Activated gamma-delta T cell treated with anti-CD3 and anti-CD28 coated beads, Interleukin-2, amount 50 U/mL, for 16 hours (primary cell): Measurements from ENCODE around the gene ANKS6.

Experiments used
- DNase-seq: peaks from one replicate; pipeline ENCODE4 v3.0.0-alpha.2; 2020; ENCODE audit warnings: low read depth

Gene ANKS6

DNA sequence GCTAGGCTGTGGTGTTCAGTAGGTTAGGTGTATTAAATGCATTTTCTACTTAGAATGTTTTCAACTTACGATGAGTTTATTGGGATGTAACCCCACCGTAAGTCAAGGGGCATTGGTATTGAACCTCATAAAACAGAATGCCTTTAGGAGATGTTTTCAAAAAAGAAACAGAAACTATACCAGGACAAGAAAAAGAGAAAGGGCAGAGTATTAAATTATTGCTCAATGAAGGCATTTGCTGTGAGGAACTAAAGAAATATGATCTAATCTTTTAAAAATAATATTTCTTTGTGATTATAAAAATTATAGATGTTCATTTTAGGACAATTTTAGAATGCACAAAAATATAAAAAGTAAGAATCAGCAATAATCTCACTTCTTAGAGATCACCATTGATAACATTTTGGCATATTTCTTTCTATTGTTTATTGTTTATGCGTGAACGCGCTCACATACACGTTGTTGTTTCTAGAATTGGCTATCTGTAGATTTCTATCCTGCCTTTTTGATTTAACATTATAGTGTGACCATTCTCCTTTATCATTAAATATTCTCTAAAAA lies 19.1 kb upstream of the ANKS6 start:
- no peak for DNase-seq

- no peak for DNase-seq
Observed at GRCh38 chr9:98811051-98811650, 14.8 kb upstream of the ANKS6 start.

DNA sequence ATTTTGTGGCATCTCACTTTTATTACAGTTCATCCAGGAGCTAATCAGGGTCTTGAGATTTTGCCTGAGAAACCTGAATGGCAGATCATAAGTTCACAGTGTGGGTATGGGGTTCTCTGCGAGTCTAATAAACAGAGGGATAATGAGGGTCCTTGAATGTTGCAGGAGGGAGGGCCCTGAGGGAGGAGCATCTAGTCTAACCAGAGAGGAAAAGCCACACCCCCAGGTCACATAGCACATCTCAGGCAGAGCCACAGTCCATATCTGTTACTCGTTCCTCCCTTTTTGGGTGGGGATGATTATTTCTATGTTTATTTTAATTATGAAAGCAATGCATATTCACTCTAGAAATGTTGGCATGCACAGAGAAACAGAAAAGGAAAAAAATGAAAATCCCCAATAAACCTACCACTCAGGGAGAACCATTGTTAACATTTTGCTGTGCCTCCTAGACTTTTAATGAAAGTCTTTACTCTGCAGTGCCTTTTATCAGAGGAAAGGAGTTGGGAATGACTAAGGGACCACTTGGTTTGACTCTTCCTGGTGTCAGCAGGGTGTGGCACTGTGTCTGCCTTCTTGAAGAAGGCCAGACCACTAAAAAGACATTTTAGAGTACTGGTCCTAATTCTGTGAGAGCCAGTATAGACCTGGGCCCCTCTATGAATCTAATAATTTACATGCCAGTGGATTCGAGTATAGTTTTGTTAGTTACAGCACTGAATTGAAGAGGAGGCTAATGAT lies 13.9 kb upstream of the ANKS6 start:
- DNase-seq = no peak

DNA sequence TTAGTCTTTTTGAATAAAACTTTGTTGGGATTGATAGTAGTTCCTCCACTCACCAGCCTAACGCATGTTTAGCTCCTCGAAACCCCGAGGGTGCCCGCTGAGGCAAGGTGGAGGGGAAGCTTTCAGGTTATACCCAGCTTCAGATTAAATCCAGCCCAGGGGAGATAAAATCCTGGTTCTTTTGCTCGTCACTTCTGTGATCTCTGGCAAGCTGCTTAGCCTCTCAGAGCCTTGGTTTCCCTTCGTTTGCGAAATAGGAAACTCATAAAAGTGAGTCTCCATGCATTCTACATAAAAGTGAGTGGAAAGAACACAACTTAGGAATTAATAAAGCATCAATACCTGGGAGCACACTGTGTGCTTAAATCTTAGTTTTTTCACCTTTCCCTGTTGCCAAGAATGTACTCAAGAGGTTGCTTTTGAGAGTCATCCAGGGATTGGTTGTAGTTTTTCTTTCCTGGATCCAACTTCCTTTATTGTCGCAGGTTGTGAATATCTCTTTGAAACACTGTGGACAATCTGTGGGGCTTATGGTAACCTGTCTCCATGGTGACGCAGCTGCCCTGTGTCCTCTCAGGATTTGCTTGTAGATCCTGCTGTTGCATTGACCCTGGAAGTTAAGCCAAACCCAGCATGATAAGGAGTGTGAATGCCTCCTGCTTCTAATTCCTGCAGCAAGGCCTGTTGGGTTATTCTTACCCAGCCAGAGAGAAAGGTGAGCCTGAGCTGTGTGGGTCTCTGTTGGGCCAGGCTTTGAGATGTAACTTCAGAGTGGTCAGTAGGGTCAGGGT lies 13.2 kb upstream of the ANKS6 start:
- DNase-seq = no peak

DNA sequence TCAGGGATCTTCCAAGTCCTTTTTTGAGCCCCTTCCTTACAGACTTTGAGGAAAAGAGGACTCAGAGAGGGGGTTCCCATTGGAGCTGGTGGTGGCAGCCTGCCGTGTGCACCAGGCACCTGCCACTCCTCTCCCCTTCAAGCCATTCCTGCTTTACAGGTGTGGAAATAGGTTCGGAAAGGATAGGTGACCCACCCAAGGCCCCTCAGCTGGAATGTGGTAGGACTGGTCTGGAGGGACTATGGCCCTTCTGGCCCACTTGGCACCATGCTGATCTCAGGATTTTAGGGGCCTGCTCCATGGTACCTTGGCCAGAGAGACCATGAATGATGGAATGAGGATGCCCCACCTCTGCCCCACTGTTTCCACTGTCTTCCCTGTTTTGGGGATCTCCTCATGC lies 12.5 kb upstream of the ANKS6 start:
- DNase-seq = no peak

- no peak for DNase-seq
Observed at GRCh38 chr9:98808411-98808815, 12.1 kb upstream of the ANKS6 start.

GRCh38 chr9:98807814-98808195 lies 11.4 kb upstream of the ANKS6 start:
- DNase-seq = no peak

GRCh38 chr9:98807070-98807813 lies 10.9 kb upstream of the ANKS6 start, which contains the start of gene GALNT12:
Gene GALNT12, plus strand, starts transcription at chr9:98807670. Its CDS starts 29 bp downstream, at chr9:98807699.
- peak; percentile 23 for DNase-seq

DNA sequence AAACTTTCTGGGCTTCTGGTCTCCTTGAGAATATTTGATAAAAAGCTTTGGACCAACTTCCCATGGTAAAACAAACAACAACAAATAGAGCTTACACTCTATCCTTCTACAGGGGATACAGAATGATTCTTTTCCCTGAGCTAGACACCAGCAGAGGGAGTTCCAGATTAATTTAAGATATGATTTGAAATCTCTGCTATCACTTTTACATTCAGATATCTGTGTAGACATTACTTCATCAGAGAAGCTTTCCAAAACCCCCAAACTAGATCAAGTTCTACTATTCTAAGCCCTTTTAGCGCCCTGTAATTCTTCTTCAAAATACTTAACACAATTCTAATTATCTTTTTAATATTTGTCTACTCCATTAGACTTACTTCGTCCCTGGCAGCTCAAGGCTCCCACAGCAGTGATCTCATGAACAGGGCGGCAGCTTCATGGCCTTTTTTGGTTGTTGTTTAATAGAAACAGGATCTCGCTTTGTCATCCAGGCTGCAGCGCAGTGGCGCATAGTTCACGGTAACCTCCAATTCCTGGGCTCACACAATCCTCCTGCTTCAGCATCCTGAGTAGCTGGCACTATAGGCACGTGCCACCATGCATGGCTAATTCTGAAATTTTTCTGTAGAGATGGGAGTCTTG lies 10.2 kb upstream of the ANKS6 start:
- no peak for DNase-seq

DNA sequence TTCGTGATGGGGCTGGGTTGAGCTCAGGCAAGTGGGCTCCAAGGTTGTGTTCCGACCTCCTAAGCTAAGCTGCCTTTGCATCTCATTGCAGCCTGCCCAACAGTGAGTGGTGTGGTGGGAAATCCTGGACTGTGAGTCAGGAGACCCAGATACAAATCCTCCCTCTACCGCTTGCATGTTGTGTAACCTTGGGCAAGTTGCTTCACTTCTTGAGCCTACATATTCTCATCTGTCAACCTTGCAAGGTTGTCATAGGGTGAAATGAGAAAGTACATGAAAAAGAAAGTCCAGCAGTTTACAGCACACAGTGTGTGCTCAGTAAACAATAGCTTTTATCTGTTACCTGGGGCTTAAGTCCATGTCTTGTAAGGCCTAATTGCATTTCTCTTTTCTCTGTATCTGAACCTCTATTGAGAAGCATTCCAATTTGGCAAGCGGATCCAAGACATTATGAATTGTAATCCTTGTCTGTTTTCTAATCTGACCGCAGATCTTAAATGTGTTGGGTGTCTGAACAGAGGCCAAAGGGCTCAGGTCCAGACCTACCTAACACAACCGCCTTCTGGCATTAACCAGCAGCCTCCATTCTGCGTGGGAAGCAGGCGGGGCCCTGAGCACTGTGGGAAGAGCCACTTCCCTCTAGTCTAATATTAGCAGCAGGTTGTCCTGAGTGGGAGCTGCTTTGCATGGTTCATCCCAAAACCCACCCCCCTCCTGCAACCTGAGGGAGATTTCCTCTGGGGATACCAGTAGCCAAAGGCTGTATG lies 9.3 kb upstream of the ANKS6 start:
- DNase-seq = no peak

DNA sequence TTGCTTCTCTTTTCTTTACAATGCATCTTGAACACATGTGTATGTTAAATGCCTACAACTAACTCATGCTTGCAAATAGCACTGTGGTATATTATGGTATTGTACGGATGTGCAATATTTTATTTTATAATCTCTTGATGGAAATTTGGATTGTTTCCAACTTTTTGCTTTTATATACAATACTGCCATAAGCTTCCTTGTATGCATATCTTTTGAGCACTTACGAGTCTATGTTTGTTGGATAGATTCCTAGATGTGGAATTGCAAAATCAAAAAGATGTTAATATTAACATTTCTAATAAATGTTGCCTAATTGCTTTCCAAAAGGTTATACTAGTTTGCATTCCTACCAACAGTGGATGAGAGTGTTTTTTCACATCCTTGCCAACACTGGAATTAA lies 7.7 kb upstream of the ANKS6 start:
- DNase-seq = no peak

DNA sequence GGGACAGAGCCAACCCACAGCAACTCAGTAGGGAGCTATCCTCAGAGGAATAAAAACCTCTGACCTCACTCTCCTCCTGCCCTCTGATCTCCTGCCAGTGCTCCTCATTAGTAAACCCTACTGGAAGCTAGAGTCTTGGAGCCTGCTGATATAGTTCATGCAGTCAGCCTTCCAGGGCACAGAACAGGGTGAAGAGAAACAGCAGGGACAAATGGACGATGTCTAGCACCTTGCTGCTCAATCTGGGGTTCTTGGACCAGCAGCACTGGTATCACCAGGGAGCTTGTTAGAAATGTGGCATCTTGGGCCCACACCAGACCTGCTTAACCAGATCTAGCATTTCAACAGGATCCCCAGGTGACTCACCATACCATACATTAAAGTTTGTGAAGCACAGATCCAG lies 5.6 kb upstream of the ANKS6 start:
- DNase-seq = no peak

DNA sequence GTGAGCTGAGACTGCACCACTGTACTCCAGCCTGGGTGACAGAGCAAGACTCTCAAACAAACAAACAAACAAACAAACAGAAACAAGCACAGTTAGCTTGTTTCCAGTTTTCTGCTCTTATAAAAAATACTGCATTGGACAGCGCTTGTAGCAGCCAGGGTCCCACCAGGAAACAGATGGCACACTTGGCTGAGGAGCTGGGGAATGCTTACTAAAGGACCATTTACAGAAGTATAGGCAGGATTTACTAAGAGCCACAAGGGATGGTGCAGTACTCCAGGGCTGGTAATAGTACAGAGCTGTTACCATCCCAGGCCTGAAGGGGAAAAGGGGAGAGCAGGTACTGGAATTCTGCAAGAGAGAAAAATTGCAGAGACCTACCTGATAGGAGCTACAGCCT lies 5.2 kb upstream of the ANKS6 start:
- DNase-seq = no peak

DNA sequence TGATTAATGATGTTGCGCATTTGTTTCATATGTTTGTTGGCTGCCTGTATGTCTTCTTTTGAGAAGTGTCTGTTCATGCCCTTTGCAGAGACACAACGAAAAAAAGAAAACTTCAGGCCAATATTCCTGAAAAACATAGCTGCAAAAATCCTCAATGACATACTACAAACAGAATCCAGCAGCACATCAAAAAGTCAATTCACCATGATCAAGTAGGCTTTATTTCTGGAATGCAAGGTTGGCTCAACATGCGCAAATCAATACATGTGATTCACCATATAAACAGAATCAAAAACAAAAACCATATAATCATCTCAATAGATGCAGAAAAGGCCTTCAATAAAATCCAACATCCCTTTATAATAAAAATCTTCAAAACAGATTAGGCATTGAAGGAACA lies 1.9 kb upstream of the ANKS6 start:
- DNase-seq = no peak

GRCh38 chr9:98797491-98797890 lies 1.1 kb upstream of the ANKS6 start:
- DNase-seq = no peak

DNA sequence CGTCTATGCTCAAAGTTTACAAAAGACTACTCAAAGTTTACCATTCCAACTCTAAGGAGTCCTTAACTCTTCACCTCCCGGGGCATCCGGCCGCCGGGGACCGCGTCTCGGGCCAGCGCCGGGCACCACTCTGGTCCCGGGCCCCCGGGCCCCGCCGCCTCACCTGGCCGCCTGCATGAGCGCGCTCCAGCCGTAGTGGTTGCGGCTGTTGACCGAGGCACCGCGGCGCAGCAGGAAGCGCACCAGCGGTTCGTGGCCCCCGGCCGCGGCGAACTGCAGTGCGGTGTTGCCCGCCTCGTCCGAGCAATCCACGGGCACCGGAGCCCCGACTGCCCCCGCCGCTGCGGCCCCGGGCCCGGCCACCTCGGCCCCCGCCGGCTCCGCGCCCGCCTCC lies 388 bp downstream of the ANKS6 start:
- DNase-seq = no peak

DNA sequence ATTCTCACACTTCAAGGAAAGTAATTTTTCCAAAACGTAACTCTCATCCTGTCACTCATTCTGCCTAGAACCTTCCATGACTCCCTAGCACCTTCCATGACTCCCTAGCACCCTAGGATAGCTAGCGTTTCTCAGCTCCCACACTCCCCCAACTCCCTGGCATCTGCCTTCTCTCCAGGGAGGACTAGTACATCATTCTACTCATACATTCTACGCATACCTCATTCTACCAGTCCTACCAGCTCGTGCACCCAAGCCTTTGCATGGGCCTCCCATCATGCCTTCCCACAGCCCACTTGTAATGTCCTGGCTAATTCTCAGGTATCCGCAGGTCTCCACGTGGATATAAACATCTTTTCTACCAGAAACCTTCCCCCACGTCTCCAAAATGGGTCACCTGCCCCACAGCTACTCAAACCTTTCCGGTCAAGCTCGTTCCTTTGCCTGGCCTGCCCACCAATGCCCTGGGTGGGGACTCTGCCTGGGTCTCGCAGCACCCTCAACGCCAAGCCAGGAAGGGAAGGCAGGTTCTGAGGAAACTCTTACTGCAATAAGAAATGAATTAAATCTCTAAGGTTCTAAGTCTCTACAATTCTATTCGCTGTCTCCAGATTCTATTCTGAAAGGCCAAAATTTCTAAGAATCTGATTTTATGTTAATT lies 930 bp downstream of the ANKS6 start:
- DNase-seq = no peak

DNA sequence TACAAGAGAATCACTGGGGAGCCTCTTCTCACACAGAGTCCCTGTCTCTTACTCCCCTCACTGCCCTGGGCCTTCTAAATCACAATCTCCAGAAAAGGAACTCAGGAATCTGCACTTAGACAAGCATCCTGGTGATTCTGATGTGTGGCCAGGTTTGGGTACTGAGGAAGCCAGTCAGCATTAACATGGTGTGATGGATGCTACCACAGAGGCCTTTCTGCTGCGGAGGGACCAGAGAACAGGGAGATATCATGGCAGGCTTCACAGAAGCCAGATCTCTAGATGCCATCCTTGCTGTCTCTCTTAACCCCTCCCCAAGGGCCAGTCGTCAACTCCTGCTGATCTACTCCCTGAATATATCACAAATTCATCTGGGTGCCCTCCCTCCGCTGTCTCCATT lies 1.6 kb downstream of the ANKS6 start:
- no peak for DNase-seq

DNA sequence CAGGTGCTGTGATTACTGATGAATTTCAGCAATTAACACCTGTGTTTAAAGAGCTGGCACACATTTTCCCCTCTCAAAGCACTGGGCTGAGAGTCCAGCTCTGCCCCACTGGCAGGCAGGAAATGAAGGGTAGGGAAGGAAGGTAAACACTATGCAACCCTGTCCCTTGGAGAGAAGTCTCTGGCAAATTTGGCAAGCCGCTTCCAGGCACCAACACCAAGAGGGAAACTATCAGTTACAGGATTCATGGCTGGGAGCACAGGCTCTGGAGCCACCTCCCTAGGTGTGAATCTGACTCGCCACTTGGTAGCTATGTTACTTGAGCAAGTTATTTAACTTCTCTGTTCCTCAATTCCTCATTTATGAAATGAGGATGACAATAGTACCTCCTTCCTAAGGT lies 3.3 kb downstream of the ANKS6 start:
- no peak for DNase-seq
